Measurements from ENCODE around the gene TRERF1. TPM values are rescaled to one million over a fixed set of nuclear protein-coding genes. Genes with fewer than 3 reads are reported as not detected.

The TRERF1 gene
- total RNA-seq, 2 donors from 2014 or later: 3.5 to 3.8 TPM

DNA sequence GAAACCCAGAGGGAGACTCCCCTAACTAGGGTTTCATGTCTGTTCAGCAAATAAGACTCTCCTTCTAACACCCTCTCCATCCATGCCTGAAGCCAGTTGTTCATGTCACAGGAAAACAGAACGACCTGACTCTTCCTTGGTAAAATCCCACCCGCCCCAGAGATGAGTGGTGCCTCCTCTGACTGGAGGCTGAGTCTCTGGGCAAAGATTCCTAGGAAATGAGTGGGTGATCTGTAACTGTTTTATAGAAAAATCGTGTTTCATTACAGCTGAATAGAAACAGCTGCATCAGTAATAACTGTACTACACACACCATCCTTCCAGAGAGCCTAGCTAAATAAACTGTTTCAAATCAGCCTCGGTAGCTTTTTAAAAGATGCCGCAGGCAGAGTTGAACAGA is 196.7 kb downstream of the TRERF1 start:
- Histone ChIP-seq H3K4me1 (no peaks in the 10 kb centered on the region), H3K9ac (ENCODE audit: low read depth in 2 of 2, low read length in 2 of 2) (no peak overlapping the region), H3K9me3 (no peaks in the 10 kb centered on the region), H3K27me3 (no peaks in the 10 kb centered on the region), H3K36me3 (no peaks in the 10 kb centered on the region), H3K27ac (no peak overlapping the region), H3K4me3 (no peak overlapping the region)
- intact Hi-C loops (cut with DNase I): no loop called here
- TF ChIP-seq, protein P1, sequence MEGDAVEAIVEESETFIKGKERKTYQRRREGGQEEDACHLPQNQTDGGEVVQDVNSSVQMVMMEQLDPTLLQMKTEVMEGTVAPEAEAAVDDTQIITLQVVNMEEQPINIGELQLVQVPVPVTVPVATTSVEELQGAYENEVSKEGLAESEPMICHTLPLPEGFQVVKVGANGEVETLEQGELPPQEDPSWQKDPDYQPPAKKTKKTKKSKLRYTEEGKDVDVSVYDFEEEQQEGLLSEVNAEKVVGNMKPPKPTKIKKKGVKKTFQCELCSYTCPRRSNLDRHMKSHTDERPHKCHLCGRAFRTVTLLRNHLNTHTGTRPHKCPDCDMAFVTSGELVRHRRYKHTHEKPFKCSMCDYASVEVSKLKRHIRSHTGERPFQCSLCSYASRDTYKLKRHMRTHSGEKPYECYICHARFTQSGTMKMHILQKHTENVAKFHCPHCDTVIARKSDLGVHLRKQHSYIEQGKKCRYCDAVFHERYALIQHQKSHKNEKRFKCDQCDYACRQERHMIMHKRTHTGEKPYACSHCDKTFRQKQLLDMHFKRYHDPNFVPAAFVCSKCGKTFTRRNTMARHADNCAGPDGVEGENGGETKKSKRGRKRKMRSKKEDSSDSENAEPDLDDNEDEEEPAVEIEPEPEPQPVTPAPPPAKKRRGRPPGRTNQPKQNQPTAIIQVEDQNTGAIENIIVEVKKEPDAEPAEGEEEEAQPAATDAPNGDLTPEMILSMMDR (IDR thresholded peaks at IDR 0.05): no peak
- no peak for DNase-seq

DNA sequence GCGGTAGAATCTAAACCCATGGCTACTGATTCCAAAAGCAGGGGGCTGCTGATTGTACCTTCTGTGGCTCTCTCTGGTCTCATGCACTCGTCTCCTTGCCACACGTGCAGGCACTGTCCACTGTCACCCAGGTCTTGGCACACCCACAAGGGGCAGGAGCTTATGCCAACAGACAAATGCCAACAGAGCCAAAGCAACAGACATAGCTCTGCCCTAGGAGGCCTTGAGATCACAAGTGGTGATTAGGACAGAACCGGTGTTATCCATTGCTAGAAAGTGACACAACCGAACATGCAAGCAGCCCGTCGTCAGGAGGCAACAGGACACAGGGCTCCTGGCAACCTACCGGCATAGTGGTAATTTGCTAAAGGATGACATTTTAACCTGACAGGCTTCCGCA is 197.2 kb downstream of the TRERF1 start:
- H3K27ac ChIP-seq: no peak overlapping the region
- H3K4me1 ChIP-seq: no peaks in the 10 kb centered on the region
- no peak overlapping the region for H3K9ac ChIP-seq (ENCODE audit: low read depth in 2 of 2, low read length in 2 of 2)
- no peak for DNase-seq
- intact Hi-C loops (cut with DNase I): no loop called here
- TF ChIP-seq, protein P1 (IDR thresholded peaks at IDR 0.05): no peak
- no peak overlapping the region for H3K4me3 ChIP-seq
- H3K36me3 ChIP-seq: no peaks in the 10 kb centered on the region
- H3K27me3 ChIP-seq: no peaks in the 10 kb centered on the region
- H3K9me3 ChIP-seq: no peaks in the 10 kb centered on the region

DNA sequence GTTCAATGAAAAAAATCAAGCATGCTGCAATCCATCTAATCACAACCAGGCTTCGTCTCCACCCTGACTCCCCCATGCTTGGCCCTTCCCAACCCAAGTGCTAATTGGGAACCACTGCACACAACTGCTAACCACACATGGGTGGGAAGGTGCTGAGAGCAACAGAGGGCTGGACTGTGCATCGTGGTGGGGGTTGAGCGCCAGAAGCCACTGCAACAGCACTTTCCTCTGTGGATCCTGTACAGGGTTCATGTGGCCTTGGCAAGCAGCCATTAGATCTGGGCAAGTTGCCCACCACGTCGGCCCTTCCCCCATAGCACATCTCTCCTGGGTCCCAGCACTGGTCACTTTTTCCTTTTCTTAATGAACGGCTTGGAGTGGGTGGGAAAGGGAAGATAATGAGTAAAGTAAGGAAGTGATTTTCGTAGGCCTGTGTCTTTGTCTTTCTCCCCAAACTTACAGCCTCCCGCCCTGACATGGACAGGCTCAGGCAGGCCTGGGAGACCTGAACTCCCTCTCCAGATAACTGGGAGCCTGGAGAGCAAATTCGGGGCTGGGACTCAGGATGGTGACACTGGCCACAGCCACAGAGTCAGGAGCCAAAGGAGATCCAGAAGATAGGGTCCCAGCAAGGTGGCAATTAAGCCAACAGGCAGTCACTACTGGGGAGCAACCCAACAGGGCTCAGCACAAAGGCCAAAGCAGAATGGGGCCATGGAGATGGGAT is 199.7 kb downstream of the TRERF1 start:
- Histone ChIP-seq H3K4me3 (no peak overlapping the region), H3K9ac (ENCODE audit: low read depth in 2 of 2, low read length in 2 of 2) (peak overlapping the region in 1 of 2 donors; percentile 35), H3K27ac (no peak overlapping the region), H3K36me3 (no peaks in the 10 kb centered on the region), H3K4me1 (no peaks in the 10 kb centered on the region), H3K9me3 (no peaks in the 10 kb centered on the region), H3K27me3 (no peaks in the 10 kb centered on the region)
- TF ChIP-seq, protein P1 (IDR thresholded peaks at IDR 0.05): no peak
- peak; percentile 73 for DNase-seq
- intact Hi-C loops (cut with DNase I): no loop called here

GRCh38 chr6:42251500-42251899 is 200.2 kb downstream of the TRERF1 start:
- H3K4me3 ChIP-seq: no peak overlapping the region
- no peak overlapping the region for H3K9ac ChIP-seq (ENCODE audit: low read depth in 2 of 2, low read length in 2 of 2)
- no peaks in the 10 kb centered on the region for H3K27me3 ChIP-seq
- H3K36me3 ChIP-seq: no peaks in the 10 kb centered on the region
- no peaks in the 10 kb centered on the region for H3K9me3 ChIP-seq
- DNase-seq: no peak
- intact Hi-C loops (cut with DNase I): no loop called here
- H3K4me1 ChIP-seq: no peaks in the 10 kb centered on the region
- TF ChIP-seq, protein P1 (IDR thresholded peaks at IDR 0.05): no peak
- H3K27ac ChIP-seq: no peak overlapping the region

GRCh38 chr6:42250274-42250931 is 201.3 kb downstream of the TRERF1 start:
- H3K36me3 ChIP-seq: no peaks in the 10 kb centered on the region
- H3K4me3 ChIP-seq: no peak overlapping the region
- intact Hi-C loops (cut with DNase I): no loop called here
- H3K27ac ChIP-seq: no peak overlapping the region
- H3K9me3 ChIP-seq: no peaks in the 10 kb centered on the region
- no peaks in the 10 kb centered on the region for H3K27me3 ChIP-seq
- no peak for DNase-seq
- no peak overlapping the region for H3K9ac ChIP-seq (ENCODE audit: low read depth in 2 of 2, low read length in 2 of 2)
- TF ChIP-seq, protein P1 (IDR thresholded peaks at IDR 0.05): no peak
- no peaks in the 10 kb centered on the region for H3K4me1 ChIP-seq
